Measurements from ENCODE around the gene TBX18. TPM values are rescaled to one million over a fixed set of nuclear protein-coding genes. Genes with fewer than 3 reads are reported as not detected.

Gene TBX18
- total RNA-seq, 1 donor from 2014 or later = 1.3 TPM

DNA sequence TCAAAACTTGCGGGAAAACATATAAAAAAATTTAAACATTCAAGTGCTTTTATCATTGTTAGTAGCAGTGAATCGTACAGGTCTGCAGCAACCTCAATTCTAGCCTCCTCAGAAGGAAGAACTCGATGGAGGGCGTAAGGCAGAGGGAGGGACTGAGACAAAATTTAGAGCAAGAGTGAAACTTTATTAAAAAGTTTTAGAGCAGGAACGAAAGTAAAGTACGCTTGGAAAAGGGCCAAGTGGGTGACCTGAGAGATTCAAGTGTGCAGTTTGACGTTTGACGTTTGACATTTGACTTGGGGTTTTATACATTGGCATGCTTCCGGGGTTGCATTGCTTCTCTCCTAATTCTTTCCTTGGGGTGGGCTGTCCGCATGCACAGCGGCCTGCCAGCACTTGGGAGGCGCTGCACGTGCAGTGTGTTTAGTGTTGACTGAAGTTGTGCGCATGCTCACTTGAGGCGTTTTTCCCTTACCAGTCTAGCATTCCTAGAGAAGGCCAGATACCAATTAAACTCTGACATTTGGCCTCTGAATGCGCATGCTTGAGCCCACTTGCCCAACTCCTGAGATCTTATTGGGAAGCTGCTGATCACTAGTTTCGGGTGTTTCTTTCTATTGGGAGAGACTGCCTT is 82.6 kb downstream of the TBX18 start:
- no peaks in the 10 kb centered on the region for H3K27me3 ChIP-seq (ENCODE audit: control insufficient read depth, insufficient read depth, low read length)
- TF ChIP-seq, protein P1, sequence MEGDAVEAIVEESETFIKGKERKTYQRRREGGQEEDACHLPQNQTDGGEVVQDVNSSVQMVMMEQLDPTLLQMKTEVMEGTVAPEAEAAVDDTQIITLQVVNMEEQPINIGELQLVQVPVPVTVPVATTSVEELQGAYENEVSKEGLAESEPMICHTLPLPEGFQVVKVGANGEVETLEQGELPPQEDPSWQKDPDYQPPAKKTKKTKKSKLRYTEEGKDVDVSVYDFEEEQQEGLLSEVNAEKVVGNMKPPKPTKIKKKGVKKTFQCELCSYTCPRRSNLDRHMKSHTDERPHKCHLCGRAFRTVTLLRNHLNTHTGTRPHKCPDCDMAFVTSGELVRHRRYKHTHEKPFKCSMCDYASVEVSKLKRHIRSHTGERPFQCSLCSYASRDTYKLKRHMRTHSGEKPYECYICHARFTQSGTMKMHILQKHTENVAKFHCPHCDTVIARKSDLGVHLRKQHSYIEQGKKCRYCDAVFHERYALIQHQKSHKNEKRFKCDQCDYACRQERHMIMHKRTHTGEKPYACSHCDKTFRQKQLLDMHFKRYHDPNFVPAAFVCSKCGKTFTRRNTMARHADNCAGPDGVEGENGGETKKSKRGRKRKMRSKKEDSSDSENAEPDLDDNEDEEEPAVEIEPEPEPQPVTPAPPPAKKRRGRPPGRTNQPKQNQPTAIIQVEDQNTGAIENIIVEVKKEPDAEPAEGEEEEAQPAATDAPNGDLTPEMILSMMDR (IDR thresholded peaks at IDR 0.05; ENCODE audit: insufficient read depth, low read length, severe bottlenecking) = no peak
- no peak overlapping the region for H3K4me3 ChIP-seq (ENCODE audit: low read depth, low read length)
- FAIRE-seq = no peak
- H3K36me3 ChIP-seq (ENCODE audit: control insufficient read depth, insufficient read depth, low read length) = no peaks in the 10 kb centered on the region
- DNase-seq (ENCODE audit: low read depth) = no peak

DNA sequence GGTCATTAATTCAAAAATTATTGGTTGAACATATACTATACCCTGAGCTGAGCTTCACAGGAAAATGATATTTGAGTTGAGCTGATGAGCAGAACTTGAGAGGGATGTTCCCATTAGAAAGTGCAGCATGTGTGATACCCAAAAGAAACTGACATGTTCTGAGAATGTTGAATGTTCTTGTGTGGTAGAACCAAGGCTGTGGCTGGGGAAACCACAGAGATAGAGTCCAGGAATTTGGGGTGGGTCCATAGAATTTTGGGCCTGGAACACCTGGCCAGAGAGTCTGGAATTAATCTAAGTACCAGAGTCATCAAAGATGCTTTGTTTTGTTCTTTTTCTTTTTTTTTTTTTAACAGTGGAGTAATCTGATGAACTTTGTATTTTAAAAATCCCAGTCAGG is 88.7 kb downstream of the TBX18 start:
- TF ChIP-seq, protein P1 (IDR thresholded peaks at IDR 0.05; ENCODE audit: insufficient read depth, low read length, severe bottlenecking) = no peak
- DNase-seq (ENCODE audit: low read depth) = no peak
- no peaks in the 10 kb centered on the region for H3K36me3 ChIP-seq (ENCODE audit: control insufficient read depth, insufficient read depth, low read length)
- no peak for FAIRE-seq
- H3K4me3 ChIP-seq (ENCODE audit: low read depth, low read length) = no peak overlapping the region
- no peaks in the 10 kb centered on the region for H3K27me3 ChIP-seq (ENCODE audit: control insufficient read depth, insufficient read depth, low read length)

DNA sequence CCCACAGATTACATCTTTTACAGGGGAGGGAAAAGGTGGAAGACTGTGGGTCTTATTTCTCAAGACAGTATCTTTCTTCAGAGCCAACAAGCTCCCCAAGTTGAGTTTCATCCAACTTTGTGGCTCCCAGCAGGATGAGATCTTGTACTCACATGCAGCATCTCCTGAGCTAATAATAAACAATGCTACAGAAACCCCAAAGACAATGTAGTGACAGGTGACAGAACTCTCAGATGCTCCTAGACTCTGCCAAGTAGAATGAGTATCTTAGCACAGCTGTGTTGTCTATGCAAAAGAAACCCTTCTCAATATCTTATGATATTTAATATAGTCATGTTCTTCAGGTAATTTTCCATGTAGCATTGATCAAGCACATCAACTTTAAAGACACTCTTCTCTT is 90.0 kb downstream of the TBX18 start:
- Histone ChIP-seq H3K27me3 (ENCODE audit: control insufficient read depth, insufficient read depth, low read length) (no peaks in the 10 kb centered on the region), H3K4me3 (ENCODE audit: low read depth, low read length) (no peak overlapping the region), H3K36me3 (ENCODE audit: control insufficient read depth, insufficient read depth, low read length) (no peaks in the 10 kb centered on the region)
- DNase-seq (ENCODE audit: low read depth) (no peak), FAIRE-seq (no peak)
- TF ChIP-seq, protein P1 (IDR thresholded peaks at IDR 0.05; ENCODE audit: insufficient read depth, low read length, severe bottlenecking) = no peak

DNA sequence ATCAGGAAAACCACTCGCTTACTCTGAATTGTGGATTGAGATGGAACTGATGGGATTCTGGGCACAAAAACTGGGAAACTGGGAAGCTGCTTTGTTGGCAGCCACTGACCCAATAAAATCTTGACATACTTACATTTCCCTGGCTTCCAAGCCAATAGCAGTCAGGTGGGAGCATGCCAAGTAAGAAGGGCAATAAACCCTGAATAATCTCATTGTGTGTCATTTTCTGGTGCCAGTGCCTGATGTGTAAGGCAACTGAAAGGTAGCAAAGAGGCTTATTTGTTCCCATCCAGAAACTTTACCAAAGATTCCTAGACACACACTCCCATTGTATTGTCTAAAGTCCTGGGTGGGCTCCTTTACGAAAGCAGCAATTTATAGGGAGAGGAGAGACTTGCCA is 93.2 kb downstream of the TBX18 start:
- H3K27me3 ChIP-seq (ENCODE audit: control insufficient read depth, insufficient read depth, low read length) = no peaks in the 10 kb centered on the region
- TF ChIP-seq, protein P1 (IDR thresholded peaks at IDR 0.05; ENCODE audit: insufficient read depth, low read length, severe bottlenecking) = no peak
- no peak for FAIRE-seq

DNA sequence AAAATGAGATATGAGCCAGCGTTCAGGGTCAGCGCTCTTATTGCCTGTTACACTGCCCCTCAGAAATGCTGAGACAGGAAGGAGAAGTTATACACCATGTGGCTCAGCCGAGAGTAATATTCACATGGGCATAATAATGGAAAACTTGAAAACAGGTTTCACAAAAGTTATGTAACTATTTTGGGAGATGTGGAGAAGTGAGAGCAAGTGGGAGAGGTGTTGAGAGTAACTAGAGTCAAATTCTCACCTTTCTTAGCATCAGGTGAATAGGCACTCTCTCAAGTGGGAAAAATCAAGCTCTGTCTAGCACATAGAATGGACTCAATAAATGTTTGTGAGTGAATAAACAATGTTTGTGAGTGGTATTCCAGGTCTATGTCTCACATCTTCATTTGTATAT is 94.5 kb downstream of the TBX18 start:
- DNase-seq (ENCODE audit: low read depth) (no peak), FAIRE-seq (no peak)
- Histone ChIP-seq H3K36me3 (ENCODE audit: control insufficient read depth, insufficient read depth, low read length) (no peaks in the 10 kb centered on the region), H3K4me3 (ENCODE audit: low read depth, low read length) (no peak overlapping the region), H3K27me3 (ENCODE audit: control insufficient read depth, insufficient read depth, low read length) (no peaks in the 10 kb centered on the region)
- TF ChIP-seq, protein P1 (IDR thresholded peaks at IDR 0.05; ENCODE audit: insufficient read depth, low read length, severe bottlenecking) = no peak

More for the DNA sequence above, 93.2 kb downstream of the TBX18 start:
- no peak overlapping the region for H3K4me3 ChIP-seq (ENCODE audit: low read depth, low read length)
- H3K36me3 ChIP-seq (ENCODE audit: control insufficient read depth, insufficient read depth, low read length) = no peaks in the 10 kb centered on the region
- no peak for DNase-seq (ENCODE audit: low read depth)
